CD4-positive, alpha-beta T cell treated with Interleukin-4 for 4 hours (primary cell): ENCODE data around the gene RNPC3.
"Not testable (repeated sequence)": the region's sequence is repeated elsewhere in the genome, so short reads cannot be mapped to it uniquely, and the experiment has no call there.

Source experiments
- DNase-seq: peaks from one replicate; pipeline ENCODE4 v3.0.0-alpha.2; 2020

The RNPC3 gene

GRCh38 chr1:103561643-103562395 is 36.3 kb downstream of the RNPC3 start:
- DNase-seq: no peak

- no peak for DNase-seq
These were observed 37.6 kb downstream of the RNPC3 start for GRCh38 chr1:103563056-103563455.

- no peak for DNase-seq
These were observed 44.0 kb downstream of the RNPC3 start for GRCh38 chr1:103569493-103569892.

GRCh38 chr1:103571289-103571688 is 45.8 kb downstream of the RNPC3 start, which contains the start of gene AMY2B:
Gene AMY2B (plus strand): TSS chr1:103571589. CDS start chr1:103571603, 14 bp downstream.
- DNase-seq: not testable (repeated sequence)

GRCh38 chr1:103576065-103576464 is 50.6 kb downstream of the RNPC3 start:
- no peak for DNase-seq

GRCh38 chr1:103576784-103577183 is 51.3 kb downstream of the RNPC3 start:
- DNase-seq: not testable (repeated sequence)

- DNase-seq: no peak
These were observed 57.0 kb downstream of the RNPC3 start for GRCh38 chr1:103582464-103582863.

GRCh38 chr1:103583887-103584286 is 58.4 kb downstream of the RNPC3 start:
- DNase-seq: no peak

GRCh38 chr1:103584537-103584936 is 59.0 kb downstream of the RNPC3 start:
- no peak for DNase-seq

- DNase-seq: not testable (repeated sequence)
These were observed 77.2 kb downstream of the RNPC3 start for GRCh38 chr1:103602740-103603139.
